GM19023 (cell line): ENCODE measurements around the gene CAPN7.

Experiments
- ATAC-seq: cut with Tn5 transposase; IDR thresholded peaks from one replicate; pipeline ENCODE4 v1.9.1; 2021; ENCODE audit warnings: mild to moderate bottlenecking, moderate library complexity; ENCODE audit not compliant: unreplicated experiment

Gene CAPN7

DNA sequence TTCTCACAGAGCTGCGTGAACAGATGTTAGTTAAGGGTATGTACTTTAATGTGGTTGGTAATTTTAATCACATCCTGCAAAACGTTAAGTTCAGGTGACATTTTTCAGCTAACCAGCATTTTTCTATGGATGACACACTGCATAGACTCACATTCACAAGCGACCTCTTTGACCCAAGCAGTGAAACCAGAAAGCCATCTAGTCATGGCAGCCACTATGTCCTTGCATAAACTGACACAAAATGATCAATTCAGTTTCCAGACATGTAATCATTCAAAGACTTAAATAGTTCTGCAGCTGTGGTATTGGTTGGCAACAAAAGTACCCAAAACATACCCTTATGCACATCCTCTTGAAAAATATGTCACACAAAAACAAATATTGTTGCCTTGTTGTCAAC lies 7.4 kb upstream of the CAPN7 start:
- no peak for ATAC-seq

DNA sequence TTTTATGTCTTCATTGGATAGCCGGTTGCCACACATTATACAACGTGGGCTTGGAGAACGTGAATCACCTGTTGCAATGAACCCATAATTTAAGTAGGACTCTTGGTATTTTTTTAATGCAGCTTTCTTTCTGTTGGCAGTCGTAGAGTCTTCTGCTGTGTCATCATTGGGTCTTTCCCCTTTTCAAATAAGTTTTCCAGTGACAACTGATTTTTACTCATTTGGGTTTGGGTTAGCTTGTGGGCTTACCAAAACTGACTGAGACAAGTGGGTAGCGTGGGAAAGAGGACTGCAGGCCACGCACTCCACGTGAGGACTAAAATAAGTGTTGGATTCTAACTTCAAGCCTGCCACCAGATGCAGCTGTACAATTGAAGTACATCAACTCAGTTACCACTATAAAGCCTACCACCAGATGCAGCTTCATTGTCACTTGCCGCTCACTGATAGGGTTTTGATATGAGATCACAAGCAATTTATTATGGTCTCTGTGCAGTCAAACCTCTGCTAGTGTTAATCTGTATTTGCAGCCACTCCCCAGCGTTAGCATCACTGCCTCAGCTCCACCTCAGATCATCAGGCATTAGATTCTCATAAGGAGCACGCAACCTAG lies 6.4 kb upstream of the CAPN7 start:
- no peak for ATAC-seq

DNA sequence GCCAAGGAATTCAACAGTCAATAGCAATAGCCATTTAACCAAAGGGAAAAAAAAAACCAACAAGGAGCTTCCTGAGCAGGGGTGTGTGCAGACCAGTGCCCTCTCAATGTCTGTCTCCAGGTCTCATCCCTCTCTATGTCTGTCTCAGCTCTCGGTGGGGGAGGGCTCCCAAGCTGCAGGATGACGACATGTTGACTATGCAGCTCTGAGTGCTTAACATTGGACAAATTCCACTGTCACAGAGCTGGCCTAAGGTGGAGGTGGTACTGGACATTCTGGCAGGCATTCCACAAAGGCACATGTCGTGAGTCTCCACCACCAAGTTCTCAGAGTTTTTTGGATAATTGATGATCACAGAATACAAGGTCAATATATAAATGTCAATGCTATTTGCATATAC lies 2.0 kb upstream of the CAPN7 start:
- no peak for ATAC-seq

DNA sequence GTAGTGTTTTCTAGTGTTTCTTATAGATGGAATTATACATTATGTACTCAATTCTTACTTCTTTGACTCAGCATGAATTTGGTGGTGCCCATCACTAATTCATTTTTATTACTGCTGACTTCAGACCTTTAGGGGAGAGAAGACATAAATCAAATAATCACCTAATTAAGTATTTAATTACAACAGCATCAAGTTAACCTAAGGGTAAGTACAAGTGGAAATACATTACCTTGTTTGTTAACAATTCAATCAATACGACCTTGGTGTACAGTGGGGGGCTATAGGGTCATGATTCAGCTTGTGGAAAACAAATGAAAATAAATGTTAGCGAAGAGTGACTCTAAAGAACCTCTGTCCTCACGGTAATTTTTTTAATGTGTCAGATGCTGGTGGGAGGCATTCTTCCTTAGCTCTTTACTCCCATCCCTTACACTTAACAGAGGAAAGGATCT lies 538 bp upstream of the CAPN7 start:
- ATAC-seq = no peak

DNA sequence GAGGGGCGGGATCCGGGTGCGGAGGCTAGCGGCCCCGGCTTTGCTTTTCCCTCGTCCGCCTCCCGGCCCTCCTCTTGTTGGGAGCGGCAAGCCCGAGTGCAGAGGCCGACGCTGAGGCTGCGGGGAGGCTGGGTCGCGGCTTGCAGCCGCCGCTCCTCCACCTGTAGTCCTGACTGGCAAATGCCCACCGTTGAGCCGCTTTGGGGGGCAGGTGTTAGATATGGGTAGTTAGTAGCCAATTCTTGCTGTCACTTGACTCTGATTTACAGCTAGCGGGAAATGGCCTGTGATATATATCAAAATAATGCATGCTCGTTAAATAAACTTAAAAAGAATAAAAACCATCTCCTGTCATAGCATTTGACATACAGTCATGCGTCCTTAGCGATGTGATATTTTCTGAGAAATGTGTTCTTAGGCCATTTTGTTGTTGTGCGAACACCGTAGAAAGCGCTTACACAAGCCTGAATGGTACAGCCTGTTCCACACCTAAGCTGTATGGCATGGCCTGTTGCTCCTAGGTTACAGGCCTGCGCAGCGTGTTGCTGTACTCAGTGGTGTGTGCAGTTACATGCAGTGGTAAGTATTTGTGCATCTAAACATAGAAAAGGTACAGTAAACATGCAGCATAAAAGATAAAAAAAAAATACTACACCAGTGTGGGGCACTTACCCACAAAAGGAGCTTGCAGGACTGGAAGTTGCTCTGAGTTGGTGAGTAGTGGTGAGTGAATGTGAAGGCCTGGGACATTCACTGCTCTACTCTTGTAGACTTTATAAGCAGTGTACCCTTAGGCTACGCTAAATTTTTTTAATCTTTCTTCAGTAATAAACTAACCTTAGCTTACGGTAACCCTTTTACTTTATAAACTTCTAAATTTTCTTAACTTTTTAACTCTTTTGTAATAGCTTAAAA lies 873 bp downstream of the CAPN7 start:
- peak; percentile 8 for ATAC-seq

DNA sequence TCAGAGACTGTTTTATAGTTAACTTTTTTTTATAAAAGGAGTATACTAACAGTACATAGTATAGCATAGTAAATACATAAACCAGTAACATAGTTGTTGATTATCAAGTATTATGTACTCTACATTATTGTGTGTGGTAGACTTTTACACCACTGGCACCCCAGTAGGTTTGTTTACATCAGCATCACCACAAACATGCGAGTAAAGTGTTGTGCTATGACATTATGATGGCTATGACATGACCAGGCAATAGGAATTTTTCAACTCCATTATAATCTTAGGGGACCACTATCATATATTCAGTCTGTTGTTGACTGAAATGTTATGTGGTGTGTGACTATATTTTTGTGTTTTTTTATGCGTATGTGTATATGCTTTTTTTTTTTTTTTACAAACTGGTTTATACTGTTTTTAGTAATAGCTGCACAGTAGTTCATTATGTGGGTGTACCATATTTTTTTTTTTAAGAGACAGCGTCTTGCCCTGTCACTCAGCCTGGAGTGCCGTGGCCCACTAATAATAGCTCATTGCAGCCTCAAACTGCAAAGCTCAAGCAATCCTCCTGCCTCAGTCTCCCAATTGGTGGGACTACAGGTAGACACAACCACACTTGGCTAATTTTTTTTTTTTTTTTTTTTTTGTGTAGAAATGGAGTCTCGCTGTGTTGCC lies 1.9 kb downstream of the CAPN7 start:
- no peak for ATAC-seq

DNA sequence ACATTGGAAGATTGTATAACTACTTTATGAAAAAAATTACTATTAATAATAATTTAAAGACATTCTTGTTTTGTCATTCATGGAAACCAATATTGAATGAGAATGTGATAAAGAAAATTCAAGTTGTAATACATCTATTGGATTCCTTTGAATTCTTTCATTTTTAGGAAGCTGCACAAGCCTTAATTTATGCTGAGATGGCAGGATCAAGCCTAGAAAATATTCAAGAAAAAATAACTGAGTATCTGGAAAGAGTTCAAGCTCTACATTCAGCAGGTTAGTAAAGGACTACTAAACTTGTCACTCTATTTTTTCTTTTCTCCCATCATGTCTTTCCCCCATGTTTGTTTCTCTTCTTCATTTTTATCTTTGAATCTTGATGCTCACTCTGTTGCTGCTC lies 5.9 kb downstream of the CAPN7 start:
- ATAC-seq = no peak

DNA sequence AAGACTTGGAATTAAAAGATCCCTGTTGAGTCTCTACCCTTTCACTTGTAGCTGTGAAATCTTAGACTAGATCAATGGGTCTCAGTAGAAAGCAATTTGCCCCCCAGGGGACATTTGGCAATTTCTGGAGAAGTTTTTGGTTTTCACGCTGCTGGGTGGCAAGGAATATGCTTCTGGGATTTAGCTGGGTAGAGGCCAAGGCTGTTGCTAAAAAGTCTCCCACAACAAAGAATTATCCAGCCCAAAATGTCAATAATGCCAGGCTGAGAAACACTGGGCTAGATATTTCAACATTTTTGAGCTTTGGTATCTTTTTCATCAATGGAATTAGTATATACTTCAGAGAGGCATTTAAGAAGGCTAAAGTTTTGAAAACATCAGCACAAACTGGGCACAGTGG lies 8.7 kb downstream of the CAPN7 start:
- ATAC-seq = no peak

DNA sequence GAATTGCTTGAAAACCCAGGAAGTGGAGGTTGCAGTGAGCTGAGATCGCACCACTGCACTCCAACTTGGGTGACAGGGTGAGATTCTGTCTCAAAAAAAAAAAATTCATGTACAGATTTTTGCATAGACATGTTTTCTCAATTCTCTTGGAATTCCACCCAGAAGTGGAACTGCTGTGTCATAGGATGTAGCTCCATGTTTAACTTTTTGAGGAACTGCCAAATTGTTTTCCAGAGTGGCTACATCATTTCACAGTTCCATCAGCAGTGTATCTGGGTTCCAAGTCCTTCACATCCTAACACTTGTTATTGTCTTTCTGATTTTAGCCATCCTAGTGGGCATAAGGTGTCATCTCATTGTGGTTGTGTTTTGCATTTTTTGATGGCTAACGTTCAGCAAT lies 9.9 kb downstream of the CAPN7 start:
- no peak for ATAC-seq

DNA sequence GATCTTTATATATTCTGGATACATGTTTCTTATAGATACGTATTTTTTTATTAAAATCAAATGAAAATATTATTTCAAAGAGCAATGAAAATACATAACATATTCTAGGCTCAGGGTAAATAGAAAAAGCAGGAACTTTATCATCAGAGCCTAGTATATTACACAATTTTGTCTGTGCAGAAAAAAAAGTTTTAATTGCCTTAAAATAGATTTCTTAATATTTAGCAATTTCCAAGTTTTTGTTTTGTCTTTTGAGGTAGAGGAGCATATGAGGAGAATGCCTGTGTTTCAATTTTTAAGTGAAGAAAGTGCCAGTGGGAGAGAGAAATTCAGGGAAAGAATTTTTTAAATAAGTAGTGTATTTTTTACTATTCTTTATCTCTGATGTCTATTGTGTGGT lies 10.5 kb downstream of the CAPN7 start:
- ATAC-seq = no peak

DNA sequence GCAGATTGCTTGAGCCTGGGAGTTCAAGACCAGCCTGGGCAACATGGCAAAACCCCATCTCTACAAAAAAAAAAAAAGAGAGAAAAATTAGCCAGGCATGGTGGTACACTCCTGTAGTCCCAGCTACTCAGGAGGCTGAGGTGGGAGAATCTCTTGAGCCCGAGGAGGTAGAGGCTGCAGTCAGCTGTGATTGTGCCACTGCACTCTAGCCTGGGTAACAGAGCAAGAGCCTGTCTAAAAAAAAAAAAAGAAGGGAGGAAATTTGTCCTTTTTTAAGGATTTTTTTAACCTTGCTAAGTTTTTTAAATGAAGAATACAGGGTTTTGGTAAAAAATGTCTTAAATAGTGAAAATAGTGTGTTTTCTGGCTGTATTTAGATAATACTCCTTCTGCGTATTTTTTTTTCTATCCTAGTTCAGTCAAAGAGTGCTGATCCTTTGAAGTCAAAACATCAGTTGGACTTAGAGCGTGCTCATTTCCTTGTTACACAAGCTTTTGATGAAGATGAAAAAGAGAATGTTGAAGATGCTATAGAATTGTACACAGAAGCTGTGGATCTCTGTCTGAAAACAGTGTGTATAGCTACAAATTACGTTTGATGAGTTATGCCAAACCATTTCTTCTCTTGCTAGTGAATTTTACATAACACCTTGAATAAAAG lies 11.1 kb downstream of the CAPN7 start:
- no peak for ATAC-seq

DNA sequence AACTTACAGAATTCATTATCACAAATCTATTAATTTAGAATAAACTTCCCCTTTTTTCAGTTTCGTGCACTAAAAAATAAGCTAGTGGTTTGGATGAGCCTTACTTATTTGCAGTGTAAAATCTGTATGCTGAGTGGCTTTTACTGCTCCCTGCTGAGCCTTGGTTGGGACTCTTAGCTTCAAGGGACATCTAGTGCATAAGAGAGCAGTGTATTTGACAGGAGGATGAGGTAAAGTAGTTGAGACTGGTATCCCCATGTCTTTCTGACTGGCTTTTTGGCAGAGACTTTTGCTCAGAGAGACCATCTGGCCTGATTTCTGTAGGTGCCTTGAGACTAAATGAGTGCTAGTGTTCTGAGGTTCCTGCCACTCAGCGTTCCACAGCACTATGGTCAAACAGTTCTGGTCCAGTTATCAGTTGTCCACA lies 11.8 kb downstream of the CAPN7 start:
- ATAC-seq = no peak

DNA sequence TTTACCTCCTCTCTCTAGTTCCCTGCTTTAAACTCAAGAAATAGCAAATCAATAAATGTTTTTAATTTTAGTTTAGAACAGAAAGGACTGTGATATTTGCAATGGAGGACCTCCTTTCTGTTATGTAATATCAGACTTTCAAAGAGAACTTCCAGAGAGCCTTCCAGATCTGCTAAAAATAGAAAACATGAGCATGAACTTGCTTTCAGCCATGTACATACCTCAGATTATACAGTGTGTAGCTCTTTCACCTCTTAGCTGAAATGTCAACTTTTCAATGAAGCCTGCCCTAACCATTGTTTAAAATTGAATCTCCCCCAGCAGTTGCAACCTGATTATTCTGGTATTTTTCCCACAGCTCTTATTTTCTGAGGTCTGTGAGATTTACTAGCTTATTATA lies 12.6 kb downstream of the CAPN7 start:
- ATAC-seq = no peak

DNA sequence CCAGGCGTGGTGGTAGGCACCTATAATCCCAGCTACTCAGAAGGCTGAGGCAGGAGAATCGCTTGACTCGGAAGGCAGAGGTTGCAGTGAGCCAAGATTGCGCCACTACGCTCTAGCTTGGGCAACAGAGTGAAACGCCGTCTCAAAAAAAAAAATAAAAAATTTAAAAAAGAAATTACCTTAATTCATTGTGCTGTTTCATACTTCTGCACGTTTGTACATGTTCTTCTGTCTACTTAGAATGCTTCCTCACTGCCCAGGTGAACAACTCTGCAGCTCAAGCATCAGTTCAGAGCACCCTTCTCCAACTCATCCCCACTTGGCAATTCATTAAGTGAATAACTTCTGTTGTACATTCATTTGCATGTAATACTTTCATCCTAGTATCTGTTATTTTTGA lies 14.0 kb downstream of the CAPN7 start:
- no peak for ATAC-seq

DNA sequence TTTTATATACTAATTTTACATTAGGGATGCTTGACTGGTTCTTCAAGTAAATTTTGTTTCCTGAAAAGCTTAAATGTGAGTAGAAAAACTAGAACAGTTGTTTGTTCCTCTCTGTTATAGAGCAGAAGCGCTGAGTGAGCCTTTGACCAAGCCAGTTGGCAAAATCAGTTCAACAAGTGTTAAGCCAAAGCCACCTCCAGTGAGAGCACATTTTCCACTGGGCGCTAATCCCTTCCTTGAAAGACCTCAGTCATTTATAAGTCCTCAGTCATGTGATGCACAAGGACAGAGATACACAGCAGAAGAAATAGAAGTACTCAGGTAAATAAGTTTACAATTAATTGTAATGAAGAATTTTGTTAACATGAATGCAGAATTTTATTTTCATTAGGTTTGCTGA lies 14.6 kb downstream of the CAPN7 start:
- ATAC-seq = no peak

DNA sequence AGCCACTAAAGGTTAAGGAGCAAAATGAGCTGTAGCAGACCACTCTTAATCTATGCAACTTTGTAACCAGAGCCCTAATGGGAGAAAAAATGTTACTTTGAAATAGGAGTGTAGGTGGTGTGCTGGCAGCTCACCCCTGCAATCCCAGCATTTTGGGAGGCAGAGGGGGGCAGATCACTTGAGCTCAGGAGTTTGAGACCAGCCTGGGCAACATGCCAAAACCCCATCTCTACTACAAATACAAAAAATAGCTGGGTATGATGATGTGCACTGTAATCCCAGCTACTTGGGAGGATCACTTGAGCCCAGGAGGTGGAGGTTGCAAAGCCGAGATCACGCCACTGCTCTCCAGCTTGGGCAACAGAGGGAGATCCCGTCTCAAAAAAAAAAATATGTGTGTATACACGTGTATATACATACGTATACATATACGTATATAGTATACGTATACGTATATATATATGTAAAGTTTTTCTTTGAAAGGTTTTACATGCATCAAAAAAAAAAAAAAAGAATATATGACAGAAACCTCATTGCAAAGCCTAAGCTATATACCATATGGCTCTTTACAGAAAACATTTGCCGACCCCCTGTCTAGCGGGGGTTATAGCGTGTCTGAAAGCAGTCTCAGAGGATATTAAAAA lies 15.7 kb downstream of the CAPN7 start:
- ATAC-seq = no peak

DNA sequence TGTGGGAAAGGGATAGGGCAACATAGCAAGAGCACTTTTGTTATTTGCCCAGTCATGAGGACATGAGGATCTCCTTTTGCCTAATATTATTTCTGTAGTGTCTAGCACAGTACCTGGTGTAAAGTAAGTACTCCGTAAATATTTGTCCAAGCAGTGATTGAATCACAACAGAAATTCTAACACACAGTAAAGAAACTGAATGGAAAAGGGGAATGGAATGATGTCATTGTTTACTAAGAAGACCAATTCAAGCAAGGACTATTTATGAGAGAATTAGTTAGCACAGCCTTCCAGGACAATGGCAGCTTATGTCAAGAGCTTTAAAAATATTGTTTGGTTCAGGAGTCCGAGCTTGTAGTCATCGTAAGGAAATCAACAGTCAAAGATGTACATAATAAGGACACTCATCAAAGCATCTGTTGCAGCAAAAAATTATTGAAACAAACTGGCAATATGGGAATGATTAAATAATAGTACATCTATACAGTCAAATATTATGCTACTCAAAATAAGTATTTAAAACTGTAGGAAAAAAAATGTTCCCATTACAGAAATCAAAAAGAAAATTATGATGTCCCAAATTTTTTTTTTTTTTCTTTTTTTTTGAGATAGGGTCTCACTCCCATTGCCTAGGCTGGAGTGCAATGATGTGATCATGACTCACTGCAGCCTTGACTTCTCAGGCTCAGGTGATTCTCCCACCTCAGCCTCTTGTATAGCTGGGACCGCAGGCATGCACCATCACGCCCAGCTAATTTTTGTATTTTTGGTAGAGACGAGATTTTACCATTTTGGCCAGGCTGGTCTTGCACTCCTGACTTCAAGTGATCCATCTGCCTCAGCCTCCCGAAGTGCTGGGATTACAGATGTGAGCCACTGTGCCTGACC lies 17.9 kb downstream of the CAPN7 start:
- ATAC-seq = no peak

DNA sequence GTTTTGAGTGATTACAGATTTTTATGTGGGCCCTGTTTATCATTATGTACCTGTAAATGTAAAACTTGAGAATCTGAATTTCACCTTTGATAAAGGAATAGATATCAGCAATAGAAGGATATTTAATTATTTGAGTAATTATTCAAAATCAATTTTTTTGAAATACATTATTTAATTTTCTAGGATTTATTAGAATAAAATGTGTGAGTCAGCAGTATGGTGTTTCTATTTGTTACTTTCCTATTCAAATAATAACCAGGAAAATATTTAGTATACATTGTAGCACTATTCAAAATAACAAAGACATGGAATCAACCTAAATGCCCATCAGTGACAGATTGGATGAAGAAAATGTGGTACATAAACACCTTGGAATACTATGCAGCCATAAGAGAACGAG lies 22.1 kb downstream of the CAPN7 start:
- no peak for ATAC-seq

DNA sequence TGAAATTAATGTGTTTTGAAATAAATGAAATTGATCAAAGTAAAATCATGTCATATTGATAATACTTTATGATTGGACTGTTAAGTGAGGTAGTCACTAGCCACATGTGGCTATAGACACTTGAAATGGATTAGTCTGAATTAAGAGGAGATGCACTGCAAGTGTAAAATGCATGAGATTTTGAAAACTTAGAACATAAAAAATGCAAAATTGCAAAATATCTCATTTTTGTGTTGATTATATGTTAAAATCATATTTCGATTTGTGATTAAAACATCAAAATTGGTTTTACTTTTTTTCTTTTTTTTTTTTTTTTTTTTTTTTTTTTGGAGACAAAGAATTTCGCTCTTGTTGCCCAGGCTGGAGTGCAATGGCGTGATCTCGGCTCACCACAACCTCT lies 23.2 kb downstream of the CAPN7 start:
- no peak for ATAC-seq

DNA sequence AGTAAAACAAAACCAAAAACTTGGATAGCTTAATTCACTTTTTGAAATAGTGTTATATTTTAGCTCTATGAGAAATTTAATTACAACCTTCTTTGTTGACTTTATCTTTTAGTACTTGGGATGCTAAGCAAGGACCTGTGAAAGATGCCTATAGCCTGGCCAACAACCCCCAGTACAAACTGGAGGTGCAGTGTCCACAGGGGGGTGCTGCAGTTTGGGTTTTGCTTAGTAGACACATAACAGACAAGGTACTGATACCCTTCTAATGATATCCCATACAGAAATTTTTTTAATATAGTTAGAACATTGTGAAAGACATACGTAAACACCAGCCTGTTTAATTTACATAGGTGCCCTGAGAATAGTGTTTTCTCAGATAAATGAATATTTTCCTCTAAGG lies 35.3 kb downstream of the CAPN7 start:
- ATAC-seq = no peak
